Stimulated activated CD4-positive, alpha-beta T cell treated with anti-CD3 and anti-CD28 coated beads, Interleukin-4, amount 100 ng/mL, for 1 hour (primary cell): ENCODE measurements around the gene PLXNC1.
A peak's percentile ranks its signal among the peaks of the same experiment; 100 is the strongest.

Experiments used
- DNase-seq: peaks from one replicate; pipeline ENCODE4 v3.0.0-alpha.2; 2020

The PLXNC1 gene

GRCh38 chr12:94183708-94184379, 35.5 kb downstream of the PLXNC1 start:
- DNase-seq: no peak

GRCh38 chr12:94184995-94185719, 36.8 kb downstream of the PLXNC1 start:
- DNase-seq: no peak

GRCh38 chr12:94185801-94186200, 37.4 kb downstream of the PLXNC1 start:
- DNase-seq: no peak

GRCh38 chr12:94186278-94187241, 38.2 kb downstream of the PLXNC1 start:
- no peak for DNase-seq

- DNase-seq: no peak
Observed at GRCh38 chr12:94187361-94187760, 39.0 kb downstream of the PLXNC1 start.

GRCh38 chr12:94190623-94191022, 42.2 kb downstream of the PLXNC1 start:
- no peak for DNase-seq

GRCh38 chr12:94191023-94191422, 42.6 kb downstream of the PLXNC1 start:
- no peak for DNase-seq

- DNase-seq: no peak
Observed at GRCh38 chr12:94191811-94192210, 43.4 kb downstream of the PLXNC1 start.

- DNase-seq: no peak
Observed at GRCh38 chr12:94192506-94192905, 44.1 kb downstream of the PLXNC1 start.

- DNase-seq: no peak
Observed at GRCh38 chr12:94193168-94193567, 44.8 kb downstream of the PLXNC1 start.

- DNase-seq: no peak
Observed at GRCh38 chr12:94195483-94195882, 47.1 kb downstream of the PLXNC1 start.

- no peak for DNase-seq
Observed at GRCh38 chr12:94198469-94198868, 50.1 kb downstream of the PLXNC1 start.

- DNase-seq: no peak
Observed at GRCh38 chr12:94198872-94199271, 50.5 kb downstream of the PLXNC1 start.

GRCh38 chr12:94200069-94200468, 51.7 kb downstream of the PLXNC1 start:
- DNase-seq: no peak

GRCh38 chr12:94200695-94201094, 52.3 kb downstream of the PLXNC1 start:
- no peak for DNase-seq

GRCh38 chr12:94202245-94203180, 54.1 kb downstream of the PLXNC1 start:
- no peak for DNase-seq

GRCh38 chr12:94203181-94203546, 54.8 kb downstream of the PLXNC1 start:
- DNase-seq: no peak

GRCh38 chr12:94203796-94204195, 55.4 kb downstream of the PLXNC1 start:
- DNase-seq: no peak

GRCh38 chr12:94204499-94205247, 56.3 kb downstream of the PLXNC1 start:
- DNase-seq: peak; percentile 27

- no peak for DNase-seq
Observed at GRCh38 chr12:94205822-94206221, 57.4 kb downstream of the PLXNC1 start.

- DNase-seq: no peak
Observed at GRCh38 chr12:94206886-94207285, 58.5 kb downstream of the PLXNC1 start.

GRCh38 chr12:94207467-94207848, 59.1 kb downstream of the PLXNC1 start:
- DNase-seq: no peak
